Upper lobe of left lung (tissue), 6 donors: Measurements from ENCODE around the gene NBPF1. TPM values are rescaled to one million over a fixed set of nuclear protein-coding genes. Genes with fewer than 3 reads are reported as not detected.
"Not testable (repeated sequence)": the region's sequence is repeated elsewhere in the genome, so short reads cannot be mapped to it uniquely, and the experiment has no call there.

Source experiments
- ATAC-seq, 2 donors: fragments of 200-7000 bp; cut with Tn5 transposase; one replicate each; pipeline ENCODE4 v1.9.1; 2022; ENCODE audit warnings: mild to moderate bottlenecking in 2 of 2, moderate library complexity in 2 of 2; ENCODE audit not compliant: low FRiP score in 2 of 2
- DNase-seq, 2 donors: peaks; one replicate each; pipeline ENCODE4 v3.0.0-alpha.2; 2019 to 2020
- H3K27ac ChIP-seq, 4 donors: fragments of 200-600 bp; sonication (generic); one replicate each; pipeline ENCODE4 v1.5.1; 2016 to 2019
- H3K27me3 ChIP-seq, 4 donors: fragments of 200-600 bp; sonication (generic); one replicate each; pipeline ENCODE4 v1.5.1; 2017 to 2019
- H3K36me3 ChIP-seq, 4 donors: fragments of 200-600 bp; sonication (generic); one replicate each; pipeline ENCODE4 v1.5.1; 2016 to 2019
- H3K4me1 ChIP-seq, 4 donors: fragments of 200-600 bp; sonication (generic); one replicate each; pipeline ENCODE4 v1.5.1; 2018 to 2019
- H3K4me3 ChIP-seq, 4 donors: fragments of 200-600 bp; sonication (generic); one replicate each; pipeline ENCODE4 v1.5.1; 2017 to 2019; ENCODE audit warnings: mild to moderate bottlenecking in 2 of 4, moderate library complexity in 1 of 4
- H3K9me3 ChIP-seq, 4 donors: fragments of 200-600 bp; sonication (generic); one replicate each; pipeline ENCODE4 v1.5.1; 2018 to 2019
- CTCF ChIP-seq, 6 experiments: fragments of 450-650 bp in 4 of 6; fragments of 200-600 bp in 2 of 6; sonication (generic) in 2 of 6; IDR thresholded peaks; one replicate each; pipeline ENCODE4 v1.5.1; 2016 to 2019; ENCODE audit warnings: antibody characterized with exemption in 6 of 6
- EP300 ChIP-seq, 4 donors: sonication (generic); formaldehyde crosslinking; IDR thresholded peaks; one replicate each; pipeline ENCODE4 v1.5.1; 2017; ENCODE audit warnings: antibody characterized with exemption in 4 of 4, control low read depth in 2 of 4
- POLR2A ChIP-seq, 4 donors: fragments of 450-650 bp; IDR thresholded peaks; one replicate each; pipeline ENCODE4 v1.5.1; 2016 to 2017; ENCODE audit warnings: antibody characterized with exemption in 4 of 4, mild to moderate bottlenecking in 2 of 4
- POLR2AphosphoS5 ChIP-seq, 2 donors: sonication (generic); formaldehyde crosslinking; IDR thresholded peaks; one replicate each; pipeline ENCODE4 v1.5.1; 2017; ENCODE audit warnings: antibody characterized with exemption in 2 of 2
- WGBS, 2 donors: methylation state at CpG; one replicate each; pipeline ENCODE4 v1.1.5; 2017 to 2018; 5-methylcytosine and 5-hydroxymethylcytosine counted together
- total RNA-seq, 6 donors: library from RNA; depleted of rRNA in 4 of 6; stranded (reverse); fragments of >200 nt in 4 of 6; gene quantifications; one replicate each; pipeline versions ENCODE4 v1.1.0 to v1.2.1, GENCODE V29; 2016 to 2021
- donor health status: DM: no; HTN: no; CAD: no; lungs with moderate emphysema.
- donor health status: DM: no; HTN: yes; CAD: no; lungs with severe emphysema.

Gene NBPF1
- total RNA-seq, 6 donors from 2014 or later: 31.6 to 81.7 (median 34.3) TPM

- no peaks in the 10 kb centered on the region for H3K9me3 ChIP-seq
Measured at GRCh38 chr1:16608838-16609560, 4.4 kb downstream of the NBPF1 start.

GRCh38 chr1:16607853-16608815, 5.2 kb downstream of the NBPF1 start:
- not testable (repeated sequence) for H3K4me3 ChIP-seq, H3K27me3 ChIP-seq, H3K9me3 ChIP-seq, H3K27ac ChIP-seq
- WGBS, 2 donors: 89 to 92% methylated on average over 10 of the region's 10 CpGs
- H3K36me3 ChIP-seq: peaks cover 4 to 39% (median 18%) of the 10 kb centered on the region in 4 donors
- H3K4me1 ChIP-seq: peaks cover 10 to 16% (median 11%) of the 10 kb centered on the region in 4 donors
- DNase-seq: peak in 1 of 2 donors; percentile 30
- peak in 1 of 2 donors; percentile 32 for ATAC-seq

More at GRCh38 chr1:16608838-16609560, 4.4 kb downstream of the NBPF1 start:
- Histone ChIP-seq H3K4me3 (no peak overlapping the region), H3K27ac (no peak overlapping the region), H3K36me3 (peaks cover 4 to 39% (median 18%) of the 10 kb centered on the region in 4 donors), H3K27me3 (no peaks in the 10 kb centered on the region), H3K4me1 (peaks cover 14 to 22% (median 17%) of the 10 kb centered on the region in 4 donors)
- ATAC-seq (no peak), DNase-seq (no peak)
- TF ChIP-seq EP300 (IDR thresholded peaks at IDR 0.05): no peak
- TF ChIP-seq POLR2AphosphoS5 (IDR thresholded peaks at IDR 0.05): no peak
- no peak for TF ChIP-seq CTCF (IDR thresholded peaks at IDR 0.05)
- TF ChIP-seq POLR2A (IDR thresholded peaks at IDR 0.05): no peak
- 92 to 93% methylated on average over 9 of the region's 9 CpGs for WGBS, 2 donors

GRCh38 chr1:16607433-16607851, 5.9 kb downstream of the NBPF1 start:
- Histone ChIP-seq H3K36me3 (peaks cover 4 to 42% (median 18%) of the 10 kb centered on the region in 4 donors), H3K27ac (no peak overlapping the region), H3K27me3 (no peaks in the 10 kb centered on the region), H3K9me3 (no peaks in the 10 kb centered on the region), H3K4me1 (peaks cover 5 to 10% (median 6%) of the 10 kb centered on the region in 4 donors), H3K4me3 (no peak overlapping the region)
- 89 to 92% methylated on average over 2 of the region's 2 CpGs for WGBS, 2 donors
- TF ChIP-seq EP300 (IDR thresholded peaks at IDR 0.05) (no peak), CTCF (IDR thresholded peaks at IDR 0.05) (no peak), POLR2AphosphoS5 (IDR thresholded peaks at IDR 0.05) (no peak), POLR2A (IDR thresholded peaks at IDR 0.05) (no peak)
- DNase-seq (peak in 1 of 2 donors; percentile 28), ATAC-seq (peak in 1 of 2 donors; percentile 16)

GRCh38 chr1:16606666-16607432, 6.5 kb downstream of the NBPF1 start:
- ATAC-seq: peak in 1 of 2 donors; percentile 38
- H3K4me3 ChIP-seq, H3K4me1 ChIP-seq, H3K9me3 ChIP-seq, DNase-seq, H3K27ac ChIP-seq, H3K27me3 ChIP-seq: not testable (repeated sequence)
- peaks cover 4 to 42% (median 18%) of the 10 kb centered on the region in 4 donors for H3K36me3 ChIP-seq
- WGBS, 2 donors: 86 to 90% methylated on average over 5 of the region's 5 CpGs

GRCh38 chr1:16605532-16606505, 7.5 kb downstream of the NBPF1 start:
- H3K36me3 ChIP-seq: peaks cover 4 to 42% (median 18%) of the 10 kb centered on the region in 4 donors
- H3K27me3 ChIP-seq: no peaks in the 10 kb centered on the region
- WGBS, 2 donors: 73 to 77% methylated on average over 12 of the region's 12 CpGs
- H3K4me3 ChIP-seq: no peak overlapping the region
- ATAC-seq (no peak), DNase-seq (peak; percentile 21 to 66)
- no peaks in the 10 kb centered on the region for H3K4me1 ChIP-seq
- no peak overlapping the region for H3K27ac ChIP-seq
- no peak for TF ChIP-seq POLR2AphosphoS5 (IDR thresholded peaks at IDR 0.05)
- TF ChIP-seq POLR2A (IDR thresholded peaks at IDR 0.05): no peak
- TF ChIP-seq CTCF (IDR thresholded peaks at IDR 0.05): no peak
- TF ChIP-seq EP300 (IDR thresholded peaks at IDR 0.05): no peak
- H3K9me3 ChIP-seq: no peaks in the 10 kb centered on the region
